Loucy (cell line): ENCODE measurements around the gene KBTBD12.

Experiments
- H2AFZ ChIP-seq: fragments of 200-600 bp; sonication (generic); 2 replicates; pipeline ENCODE4 v1.6.0; 2016; ENCODE audit warnings: antibody characterized with exemption, mild to moderate bottlenecking, low read length, moderate library complexity
- H3F3A ChIP-seq: fragments of 200-600 bp; 2 replicates; pipeline ENCODE4 v1.6.0; 2016; ENCODE audit warnings: antibody characterized with exemption, low read depth, mild to moderate bottlenecking
- H3K27me3 ChIP-seq: fragments of 200-600 bp; sonication (generic); 2 replicates; pipeline ENCODE4 v1.6.1; 2014; ENCODE audit warnings: low read length, mild to moderate bottlenecking; ENCODE audit not compliant: insufficient read depth, poor library complexity, severe bottlenecking
- H3K36me3 ChIP-seq: fragments of 200-600 bp; sonication (generic); 2 replicates; pipeline ENCODE4 v1.6.1; 2016; ENCODE audit warnings: low read length; ENCODE audit not compliant: insufficient read depth
- H3K4me1 ChIP-seq: fragments of 200-600 bp; sonication (generic); 2 replicates; pipeline ENCODE4 v1.5.1; 2014; ENCODE audit warnings: low read length, mild to moderate bottlenecking; ENCODE audit not compliant: insufficient read depth, poor library complexity, severe bottlenecking
- H3K4me2 ChIP-seq: fragments of 200-600 bp; sonication (generic); 2 replicates; pipeline ENCODE4 v1.6.0; 2014; ENCODE audit warnings: antibody characterized with exemption, low read length, low read depth, mild to moderate bottlenecking; ENCODE audit not compliant: poor library complexity, severe bottlenecking
- H3K4me3 ChIP-seq: fragments of 200-600 bp; sonication (generic); 2 replicates; pipeline ENCODE4 v1.5.1; 2014; ENCODE audit warnings: low read length, mild to moderate bottlenecking, mixed read lengths; ENCODE audit not compliant: poor library complexity, severe bottlenecking
- H3K79me2 ChIP-seq: fragments of 200-600 bp; sonication (generic); 2 replicates; pipeline ENCODE4 v1.6.1; 2014; ENCODE audit warnings: low read length; ENCODE audit not compliant: insufficient read depth
- H3K9ac ChIP-seq: fragments of 200-600 bp; sonication (generic); 2 replicates; pipeline ENCODE4 v1.6.0; 2014; ENCODE audit warnings: mild to moderate bottlenecking, low read depth, low read length, moderate library complexity; ENCODE audit not compliant: poor library complexity, severe bottlenecking
- H3K9me2 ChIP-seq: fragments of 200-600 bp; sonication (generic); replicated peaks from 2 replicates; pipeline ENCODE4 v1.6.1; 2016; ENCODE audit warnings: low read depth, low read length, mixed read lengths
- H3K9me3 ChIP-seq: fragments of 200-600 bp; sonication (generic); 2 replicates; pipeline ENCODE4 v1.6.1; 2014; ENCODE audit warnings: mild to moderate bottlenecking, antibody characterized with exemption, low read length, low read depth; ENCODE audit not compliant: insufficient read depth
- H4K20me1 ChIP-seq: fragments of 200-600 bp; sonication (generic); 2 replicates; pipeline ENCODE4 v1.6.0; 2014; ENCODE audit warnings: antibody characterized with exemption, low read length, mild to moderate bottlenecking; ENCODE audit not compliant: insufficient read depth, poor library complexity, severe bottlenecking
- CTCF ChIP-seq: fragments of 200-600 bp; sonication (generic); conservative IDR thresholded peaks from 2 replicates; pipeline ENCODE4 v1.5.1; 2014; ENCODE audit warnings: mild to moderate bottlenecking, antibody characterized with exemption, low read length
- EZH2phosphoT487 ChIP-seq: fragments of 200-600 bp; IDR thresholded peaks from 2 replicates; pipeline ENCODE4 v1.6.1; 2018; ENCODE audit warnings: antibody characterized with exemption, mild to moderate bottlenecking, moderate library complexity, borderline replicate concordance

The KBTBD12 gene

GRCh38 chr3:127959041-127959440, 44.0 kb downstream of the KBTBD12 start:
- peak overlapping the region; percentile 13; the same call in 1 of the 2 replicates for H2AFZ ChIP-seq
- no peaks in the 10 kb centered on the region for H3K4me1 ChIP-seq
- H3K9me2 ChIP-seq: no peaks in the 10 kb centered on the region
- H4K20me1 ChIP-seq: no peaks in the 10 kb centered on the region
- no peak overlapping the region for H3K4me2 ChIP-seq
- no peak overlapping the region for H3K4me3 ChIP-seq
- H3K9ac ChIP-seq: no peak overlapping the region
- TF ChIP-seq CTCF (no peak), EZH2phosphoT487 (no peak)
- no peaks in the 10 kb centered on the region for H3K27me3 ChIP-seq
- no peaks in the 10 kb centered on the region for H3K36me3 ChIP-seq
- no peaks in the 10 kb centered on the region for H3K9me3 ChIP-seq
- H3F3A ChIP-seq: no peaks in the 10 kb centered on the region
- no peaks in the 10 kb centered on the region for H3K79me2 ChIP-seq

- TF ChIP-seq CTCF: peak; percentile 78
- TF ChIP-seq EZH2phosphoT487: no peak
- Histone ChIP-seq H3K36me3 (no peaks in the 10 kb centered on the region), H3K4me1 (no peaks in the 10 kb centered on the region), H3K9me3 (no peaks in the 10 kb centered on the region), H3F3A (no peaks in the 10 kb centered on the region), H3K4me3 (no peak overlapping the region), H3K4me2 (no peak overlapping the region), H4K20me1 (no peaks in the 10 kb centered on the region), H3K9me2 (no peaks in the 10 kb centered on the region), H2AFZ (no peak overlapping the region), H3K27me3 (no peaks in the 10 kb centered on the region), H3K79me2 (no peaks in the 10 kb centered on the region), H3K9ac (no peak overlapping the region)
Measured at GRCh38 chr3:127959873-127960272, 44.8 kb downstream of the KBTBD12 start.

- no peaks in the 10 kb centered on the region for H4K20me1 ChIP-seq
- no peaks in the 10 kb centered on the region for H3K36me3 ChIP-seq
- no peak overlapping the region for H3K9ac ChIP-seq
- no peak overlapping the region for H3K4me3 ChIP-seq
- H3K79me2 ChIP-seq: no peaks in the 10 kb centered on the region
- H3K9me2 ChIP-seq: no peaks in the 10 kb centered on the region
- no peaks in the 10 kb centered on the region for H3K9me3 ChIP-seq
- TF ChIP-seq CTCF: no peak
- no peak for TF ChIP-seq EZH2phosphoT487
- no peak overlapping the region for H3K4me2 ChIP-seq
- no peaks in the 10 kb centered on the region for H3K27me3 ChIP-seq
- H3F3A ChIP-seq: no peaks in the 10 kb centered on the region
- no peaks in the 10 kb centered on the region for H3K4me1 ChIP-seq
- H2AFZ ChIP-seq: no peak overlapping the region
Measured at GRCh38 chr3:127960421-127960965, 45.5 kb downstream of the KBTBD12 start.
